GM12874 (cell line): ENCODE measurements around the gene WIPF1.

Source experiments
- TF ChIP-seq, protein P1 (sequence below): IDR thresholded peaks from 2 replicates; pipeline ENCODE4 v1.5.1; 2011; ENCODE audit warnings: low read depth, mild to moderate bottlenecking, control low read depth, low read length, moderate library complexity; ENCODE audit not compliant: insufficient read depth

The WIPF1 gene

DNA sequence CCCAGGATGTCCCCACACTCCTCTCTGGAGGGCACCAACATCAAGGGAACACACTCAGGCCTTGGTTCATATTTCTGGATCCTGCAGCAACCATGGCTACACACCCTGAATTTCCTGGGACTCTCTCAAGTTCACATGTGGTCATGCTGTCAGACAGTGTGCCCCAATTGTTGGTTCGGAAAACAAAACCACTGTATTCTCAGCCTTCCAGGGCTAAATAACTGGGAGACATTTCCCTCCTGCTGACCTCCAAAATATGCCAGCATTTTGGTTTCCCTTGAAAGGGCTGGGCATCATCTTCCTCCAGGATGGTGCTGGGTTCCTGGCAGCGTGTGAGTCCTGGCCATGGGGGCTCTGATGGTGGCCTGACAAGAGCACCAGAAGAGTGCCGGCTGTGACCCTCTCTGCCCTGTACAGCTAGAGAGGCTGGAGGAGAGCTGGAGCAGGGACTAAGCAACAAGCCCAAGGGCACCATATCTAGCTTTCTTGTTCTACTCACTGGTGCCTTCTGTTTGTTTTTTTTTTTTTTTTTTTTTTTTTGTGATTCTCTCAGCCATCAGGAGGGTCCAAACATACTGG is 37.5 kb upstream of the WIPF1 start:
- TF ChIP-seq, protein P1, sequence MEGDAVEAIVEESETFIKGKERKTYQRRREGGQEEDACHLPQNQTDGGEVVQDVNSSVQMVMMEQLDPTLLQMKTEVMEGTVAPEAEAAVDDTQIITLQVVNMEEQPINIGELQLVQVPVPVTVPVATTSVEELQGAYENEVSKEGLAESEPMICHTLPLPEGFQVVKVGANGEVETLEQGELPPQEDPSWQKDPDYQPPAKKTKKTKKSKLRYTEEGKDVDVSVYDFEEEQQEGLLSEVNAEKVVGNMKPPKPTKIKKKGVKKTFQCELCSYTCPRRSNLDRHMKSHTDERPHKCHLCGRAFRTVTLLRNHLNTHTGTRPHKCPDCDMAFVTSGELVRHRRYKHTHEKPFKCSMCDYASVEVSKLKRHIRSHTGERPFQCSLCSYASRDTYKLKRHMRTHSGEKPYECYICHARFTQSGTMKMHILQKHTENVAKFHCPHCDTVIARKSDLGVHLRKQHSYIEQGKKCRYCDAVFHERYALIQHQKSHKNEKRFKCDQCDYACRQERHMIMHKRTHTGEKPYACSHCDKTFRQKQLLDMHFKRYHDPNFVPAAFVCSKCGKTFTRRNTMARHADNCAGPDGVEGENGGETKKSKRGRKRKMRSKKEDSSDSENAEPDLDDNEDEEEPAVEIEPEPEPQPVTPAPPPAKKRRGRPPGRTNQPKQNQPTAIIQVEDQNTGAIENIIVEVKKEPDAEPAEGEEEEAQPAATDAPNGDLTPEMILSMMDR: no peak

DNA sequence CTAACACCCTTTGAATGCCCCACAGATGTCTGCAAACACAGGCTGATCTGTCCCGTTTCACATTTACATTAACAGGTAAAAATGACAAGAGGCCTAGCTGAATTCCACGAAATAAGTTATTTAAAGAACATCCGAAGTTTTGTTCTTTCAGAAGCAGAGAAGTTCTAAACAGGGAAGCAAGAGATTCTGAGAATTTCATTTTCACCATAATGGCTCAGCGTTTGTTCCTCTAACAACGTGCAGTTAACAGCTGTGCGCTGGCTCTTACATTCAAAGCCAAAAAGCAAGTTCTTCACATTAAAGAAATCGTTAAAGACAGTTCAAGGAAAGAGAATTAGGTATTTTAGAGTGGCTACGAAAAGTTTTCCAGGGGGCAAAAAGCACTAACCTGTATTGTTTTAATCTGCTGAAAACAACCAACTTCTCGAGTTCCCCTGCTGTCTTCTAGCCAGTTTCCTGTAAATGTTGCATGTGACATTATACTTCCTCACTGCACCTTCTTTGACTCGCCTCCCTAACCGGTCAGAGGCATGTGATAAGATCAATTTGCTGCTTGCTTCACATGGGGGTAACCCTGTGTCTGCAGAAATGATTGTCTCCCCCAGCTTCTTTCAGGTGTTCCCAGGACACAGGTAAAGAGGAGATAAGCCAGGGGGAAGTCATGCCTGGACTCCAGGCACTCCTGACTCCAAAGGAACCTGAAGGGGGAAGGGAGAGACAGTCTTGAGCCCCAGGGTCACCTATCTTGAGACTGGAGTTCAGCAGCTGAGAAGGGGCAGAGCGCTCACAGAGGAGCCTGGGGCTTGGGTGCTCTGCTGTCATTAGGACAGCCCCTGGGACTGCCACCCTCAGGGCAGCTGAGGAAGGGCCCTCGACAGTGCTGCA is 36.8 kb upstream of the WIPF1 start:
- TF ChIP-seq, protein P1: peak; percentile 51

DNA sequence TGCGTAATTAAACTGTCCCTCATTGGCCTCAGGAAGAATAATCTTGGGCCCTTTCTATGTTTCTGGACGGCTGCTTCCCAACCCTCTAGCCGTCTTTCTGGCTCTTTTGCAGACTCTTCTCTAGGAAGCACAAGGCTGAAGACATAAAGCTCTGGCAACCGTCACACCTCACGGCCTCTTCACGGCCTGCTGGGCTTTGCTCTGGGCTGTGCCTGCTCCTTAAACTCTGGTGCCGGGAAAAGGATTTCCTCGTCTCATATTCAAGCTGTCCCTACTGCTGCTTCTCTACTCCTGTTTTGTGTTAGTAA is 36.0 kb upstream of the WIPF1 start:
- TF ChIP-seq, protein P1: no peak

DNA sequence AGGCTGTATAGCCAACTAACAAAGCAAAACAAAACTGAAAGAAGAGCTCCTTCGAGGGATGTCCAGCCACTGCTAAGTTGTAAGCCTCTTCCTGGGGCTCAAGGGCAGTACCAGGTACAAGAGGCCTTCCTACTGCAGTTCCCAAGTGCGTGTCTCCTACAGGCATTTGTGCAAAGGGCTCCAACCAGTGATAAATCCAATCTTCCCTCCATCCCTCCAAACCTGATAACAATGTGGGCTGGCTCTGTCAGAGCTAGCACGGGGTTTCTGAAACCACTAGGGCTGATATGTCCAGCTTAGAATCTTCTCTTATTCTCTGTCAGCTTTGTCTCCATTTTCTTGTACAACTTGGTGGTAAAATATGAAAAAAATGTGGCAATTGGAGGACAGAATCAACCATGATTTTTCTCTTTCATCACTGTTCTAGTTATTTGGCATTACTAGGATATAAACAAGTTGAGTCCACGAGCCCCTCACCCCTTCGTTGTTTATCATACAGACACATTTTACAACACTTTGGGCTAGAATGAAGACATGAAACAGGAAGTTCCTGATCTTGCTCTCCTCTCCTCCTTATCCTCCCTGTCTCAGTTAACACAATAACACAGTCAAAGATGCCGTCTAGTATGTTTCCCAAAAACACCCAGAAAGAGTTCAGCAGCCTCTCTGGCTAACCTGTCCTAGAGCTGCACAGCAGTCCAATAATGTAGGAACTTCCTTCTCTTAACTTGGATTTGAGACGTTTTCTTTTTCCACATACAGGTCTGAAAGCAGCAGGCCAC is 35.4 kb upstream of the WIPF1 start:
- TF ChIP-seq, protein P1: peak; percentile 11; the same call in 1 of the 2 replicates

DNA sequence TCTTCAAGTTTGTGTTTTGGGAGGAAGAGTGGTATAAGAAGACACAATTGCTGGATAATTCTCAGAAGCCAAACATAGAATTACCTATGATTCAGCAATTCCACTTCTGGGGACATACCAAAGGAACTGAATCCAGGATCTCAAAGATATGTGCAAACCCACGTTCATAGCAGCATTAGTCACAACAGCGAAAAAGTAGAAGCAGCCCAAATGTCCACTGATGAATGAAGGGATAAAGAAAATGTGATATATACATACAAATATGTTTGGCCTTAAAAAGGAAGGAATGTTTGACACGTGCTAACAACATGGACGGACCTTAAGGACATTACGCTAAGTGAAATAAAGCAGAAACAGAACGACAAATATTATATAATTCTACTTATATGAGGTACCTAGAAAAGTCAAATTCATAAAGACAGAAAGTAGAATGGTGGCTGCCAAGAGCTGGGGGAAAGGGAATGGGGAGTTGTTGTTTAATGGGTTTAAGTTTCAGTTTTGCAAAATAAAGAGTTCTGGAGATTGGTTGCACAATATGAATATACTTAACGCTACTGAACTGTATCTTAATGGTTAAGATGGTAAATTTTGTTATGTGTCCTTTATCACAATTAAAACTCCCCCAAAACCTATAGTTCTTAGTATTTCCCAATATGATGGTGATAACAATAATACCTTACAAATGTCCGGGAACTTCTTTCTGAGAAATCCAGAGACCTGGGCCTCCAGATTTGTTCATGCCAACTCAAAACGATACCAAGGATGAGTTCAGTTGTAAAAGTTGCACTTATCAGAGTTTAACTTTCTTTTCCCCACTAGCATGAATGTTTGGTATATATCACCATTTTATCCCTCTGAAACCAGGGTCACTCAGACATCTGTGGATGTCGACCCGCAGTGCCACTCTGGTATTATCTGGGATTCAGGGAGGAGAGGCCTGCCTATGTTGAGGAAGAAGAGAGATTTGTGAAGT is 33.7 kb upstream of the WIPF1 start:
- TF ChIP-seq, protein P1: no peak

DNA sequence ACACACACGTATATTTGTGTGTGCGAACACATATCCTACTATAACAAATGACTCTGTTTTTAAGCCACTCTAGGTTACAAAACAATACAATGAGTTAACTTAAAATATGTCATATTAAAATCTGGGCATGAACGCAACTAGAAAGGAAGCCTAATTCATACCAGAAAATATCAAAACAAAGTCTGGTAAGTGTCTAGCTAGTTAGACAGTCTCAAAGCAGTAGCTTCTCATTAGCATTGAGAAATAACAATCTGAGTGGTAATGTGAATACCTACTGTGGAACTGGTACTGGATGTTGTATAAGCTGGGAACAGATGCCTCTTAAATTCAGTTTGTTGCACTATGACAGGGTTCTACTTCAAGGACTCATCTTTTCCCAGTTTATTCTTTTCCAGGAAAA is 32.5 kb upstream of the WIPF1 start:
- TF ChIP-seq, protein P1: no peak
